ENCODE data around the gene ATP8A1. TPM values are rescaled to one million over a fixed set of nuclear protein-coding genes. Genes with fewer than 3 reads are reported as not detected.

The ATP8A1 gene
- total RNA-seq, 1 experiment from 2014 or later, result 6.8 TPM

GRCh38 chr4:42628740-42629139, 28.2 kb downstream of the ATP8A1 start:
- no peak for DNase-seq (ENCODE audit: extremely low read depth, low read depth)

GRCh38 chr4:42627885-42628646, 28.8 kb downstream of the ATP8A1 start:
- no peak for DNase-seq (ENCODE audit: extremely low read depth, low read depth)

DNA sequence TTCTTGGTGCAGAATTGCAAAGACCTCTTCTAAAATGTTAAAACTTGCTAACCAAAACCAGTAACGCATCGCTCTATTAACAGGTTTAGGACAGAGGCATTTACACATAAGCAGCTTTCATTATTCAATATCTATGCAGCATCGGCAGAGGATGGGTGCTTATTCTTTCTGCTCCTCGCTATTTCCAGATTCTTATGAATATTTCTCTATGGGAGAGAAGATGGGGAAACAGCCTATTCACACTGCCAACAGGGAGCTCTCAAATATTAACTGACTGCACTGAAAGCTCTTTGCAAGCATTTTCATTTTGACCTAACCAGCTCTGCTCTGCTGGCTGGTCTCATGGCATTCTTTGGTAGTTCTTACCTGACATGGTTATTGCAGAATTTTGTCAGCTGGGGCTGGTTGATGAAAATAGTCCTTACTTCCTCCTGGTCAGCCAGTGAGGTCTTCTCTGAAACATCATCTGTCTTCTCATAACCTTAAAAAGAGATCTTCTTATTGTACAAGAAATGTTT, 30.2 kb downstream of the ATP8A1 start:
- DNase-seq (ENCODE audit: extremely low read depth, low read depth), result no peak

DNA sequence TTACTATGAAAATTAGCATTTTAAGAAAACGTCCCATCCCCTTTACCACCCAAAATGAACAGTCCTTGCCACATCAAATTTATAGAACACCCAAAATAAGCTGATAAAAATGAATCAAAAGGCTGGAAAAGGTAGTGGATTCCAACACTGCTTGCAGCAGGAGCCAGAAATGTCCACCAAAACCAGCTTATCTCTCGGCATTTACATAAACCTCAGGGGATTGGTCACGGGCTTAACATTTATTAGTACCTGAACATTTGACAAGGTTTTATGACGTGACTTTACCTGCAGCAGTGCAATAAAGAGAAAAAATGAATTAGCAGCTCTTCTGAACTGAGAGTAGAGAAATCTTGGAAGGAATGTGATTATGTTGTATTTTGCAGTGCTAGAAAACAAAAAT, 31.6 kb downstream of the ATP8A1 start:
- no peak for DNase-seq (ENCODE audit: extremely low read depth, low read depth)

GRCh38 chr4:42624551-42624950, 32.4 kb downstream of the ATP8A1 start:
- no peak for DNase-seq (ENCODE audit: extremely low read depth, low read depth)

DNA sequence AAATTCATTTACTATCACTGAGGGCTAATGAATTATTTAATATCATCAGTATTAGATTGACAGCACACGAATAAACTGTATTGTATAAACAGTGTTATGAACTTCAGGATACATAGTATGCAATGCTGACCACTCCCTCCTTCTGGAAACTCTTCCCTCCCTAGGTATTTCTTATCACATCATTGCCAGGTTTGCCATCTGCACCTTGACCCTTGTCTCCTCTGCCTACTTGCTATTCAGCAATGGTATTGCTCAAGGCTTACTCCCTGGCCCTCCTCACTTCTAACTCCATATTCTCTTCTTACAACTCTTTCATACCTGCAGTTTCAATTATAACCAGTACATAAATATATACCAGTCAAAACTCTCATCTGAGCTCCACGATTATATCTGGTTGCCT, 38.9 kb downstream of the ATP8A1 start:
- DNase-seq (ENCODE audit: extremely low read depth, low read depth), result no peak

- no peak for DNase-seq (ENCODE audit: extremely low read depth, low read depth)
These were observed 39.9 kb downstream of the ATP8A1 start for GRCh38 chr4:42617030-42617429.

DNA sequence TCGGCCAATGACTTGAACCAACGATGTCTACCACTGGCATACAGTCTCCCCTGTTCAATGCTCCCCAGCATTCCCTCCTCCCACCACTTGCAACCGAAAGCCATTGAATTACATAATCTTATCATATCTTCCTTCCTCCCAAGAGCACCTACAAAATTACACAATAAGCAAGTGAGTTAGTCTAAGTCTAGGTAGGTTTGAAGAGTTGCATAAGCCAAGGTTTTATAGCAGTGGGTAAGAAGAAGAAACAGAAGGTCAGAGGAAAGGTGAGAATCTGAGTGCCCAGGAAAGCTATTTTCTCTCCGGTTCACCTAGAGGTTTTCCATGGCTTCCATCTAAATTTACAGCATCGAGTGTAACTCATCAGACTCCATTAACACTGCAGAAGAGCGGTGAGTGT, 40.3 kb downstream of the ATP8A1 start:
- DNase-seq (ENCODE audit: extremely low read depth, low read depth), result no peak

DNA sequence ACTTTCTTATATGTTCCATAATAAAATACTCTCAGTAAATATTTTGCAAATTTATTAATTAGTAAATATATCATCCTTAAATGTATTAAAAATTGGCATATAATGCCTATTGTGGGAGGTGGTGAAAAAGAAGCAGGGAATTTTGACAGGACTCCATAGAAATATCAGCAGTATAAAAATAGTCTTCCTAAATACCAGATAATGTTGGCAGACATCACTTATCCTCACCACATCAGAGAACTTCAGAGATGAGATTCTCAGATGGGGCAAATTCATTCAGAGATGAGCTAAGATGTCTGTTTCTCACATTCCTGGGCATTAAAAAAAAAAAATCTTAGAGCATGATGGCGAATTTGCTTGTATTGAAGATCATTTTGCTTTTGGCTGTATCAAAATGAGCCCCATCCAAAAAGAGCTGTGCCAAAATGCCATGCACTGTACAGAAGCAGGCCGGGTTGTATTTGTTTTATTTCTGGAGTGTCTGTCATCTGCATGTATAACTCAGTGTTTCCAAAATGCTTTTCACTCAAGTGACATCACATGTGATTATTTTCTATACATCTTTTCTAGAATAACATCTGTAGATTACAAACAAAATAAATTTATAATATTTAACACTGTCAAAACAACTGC, 41.7 kb downstream of the ATP8A1 start:
- DNase-seq (ENCODE audit: extremely low read depth, low read depth), result no peak

DNA sequence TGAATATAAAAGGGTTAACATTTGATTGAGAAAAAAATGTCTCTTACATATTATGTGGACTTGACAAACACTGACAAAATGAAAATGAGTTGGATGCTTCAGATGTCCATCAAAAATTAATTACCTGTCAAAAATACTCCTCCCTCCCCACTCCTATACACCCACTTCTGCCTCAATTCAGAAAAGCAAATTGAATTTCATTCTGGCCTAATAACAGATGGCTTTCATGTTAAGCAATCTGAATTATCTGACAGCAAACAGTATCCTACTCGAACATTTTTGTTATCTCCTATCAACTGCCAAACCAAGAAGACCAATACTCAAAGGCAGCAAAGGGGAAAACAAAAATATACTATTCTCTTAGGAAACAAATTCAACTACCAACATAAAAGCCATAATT, 44.0 kb downstream of the ATP8A1 start:
- DNase-seq (ENCODE audit: extremely low read depth, low read depth), result no peak

GRCh38 chr4:42610941-42611340, 46.0 kb downstream of the ATP8A1 start:
- DNase-seq (ENCODE audit: extremely low read depth, low read depth), result no peak

GRCh38 chr4:42609051-42609450, 47.9 kb downstream of the ATP8A1 start:
- DNase-seq (ENCODE audit: extremely low read depth, low read depth), result no peak

- DNase-seq (ENCODE audit: extremely low read depth, low read depth), result no peak
These were observed 48.4 kb downstream of the ATP8A1 start for GRCh38 chr4:42608551-42608950.

- no peak for DNase-seq (ENCODE audit: extremely low read depth, low read depth)
These were observed 49.7 kb downstream of the ATP8A1 start for GRCh38 chr4:42607011-42607726.

- no peak for DNase-seq (ENCODE audit: extremely low read depth, low read depth)
These were observed 51.6 kb downstream of the ATP8A1 start for GRCh38 chr4:42605264-42605663.

GRCh38 chr4:42603862-42604261, 53.0 kb downstream of the ATP8A1 start:
- DNase-seq (ENCODE audit: extremely low read depth, low read depth), result no peak

GRCh38 chr4:42600578-42600977, 56.3 kb downstream of the ATP8A1 start:
- no peak for DNase-seq (ENCODE audit: extremely low read depth, low read depth)

- DNase-seq (ENCODE audit: extremely low read depth, low read depth), result no peak
These were observed 60.0 kb downstream of the ATP8A1 start for GRCh38 chr4:42596918-42597317.

DNA sequence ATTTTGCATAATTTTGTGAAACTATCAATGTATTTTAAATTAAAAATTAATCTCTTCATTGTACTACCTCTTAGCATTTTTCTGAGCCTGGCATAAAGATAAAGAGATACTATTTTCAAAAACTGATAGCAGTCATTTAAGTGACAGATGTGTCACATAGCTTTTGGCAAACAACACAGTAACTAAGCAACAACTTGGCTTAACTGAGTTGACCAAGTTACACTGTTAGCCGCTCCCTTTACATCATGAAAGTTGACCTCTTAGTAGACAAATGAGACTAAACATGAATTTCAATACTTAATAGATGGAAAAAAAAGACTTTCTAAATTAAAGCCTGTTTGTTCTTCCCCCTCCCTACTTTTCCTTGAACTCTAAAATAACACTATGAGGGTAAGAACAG, 62.0 kb downstream of the ATP8A1 start:
- no peak for DNase-seq (ENCODE audit: extremely low read depth, low read depth)

DNA sequence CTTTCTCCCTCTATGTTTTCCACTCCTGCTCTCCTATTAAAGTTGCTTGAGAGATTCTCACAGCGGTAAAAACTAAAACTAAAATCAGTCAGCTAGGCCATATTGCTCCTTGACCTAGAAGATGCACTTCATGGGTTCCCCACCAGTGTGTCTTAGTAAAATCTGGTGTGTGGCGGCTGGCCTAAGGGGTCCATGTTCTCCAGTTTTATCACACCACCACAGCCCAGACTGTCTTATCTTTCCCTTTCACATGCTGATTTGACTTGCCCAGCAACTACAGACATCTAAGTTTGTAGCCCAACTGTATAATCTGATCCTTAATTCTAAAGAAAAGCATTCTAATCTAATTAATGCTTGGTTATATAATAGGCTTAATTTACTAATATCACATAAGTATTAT, 68.0 kb downstream of the ATP8A1 start:
- no peak for DNase-seq (ENCODE audit: extremely low read depth, low read depth)

- no peak for DNase-seq (ENCODE audit: extremely low read depth, low read depth)
These were observed 70.1 kb downstream of the ATP8A1 start for GRCh38 chr4:42586775-42587174.

DNA sequence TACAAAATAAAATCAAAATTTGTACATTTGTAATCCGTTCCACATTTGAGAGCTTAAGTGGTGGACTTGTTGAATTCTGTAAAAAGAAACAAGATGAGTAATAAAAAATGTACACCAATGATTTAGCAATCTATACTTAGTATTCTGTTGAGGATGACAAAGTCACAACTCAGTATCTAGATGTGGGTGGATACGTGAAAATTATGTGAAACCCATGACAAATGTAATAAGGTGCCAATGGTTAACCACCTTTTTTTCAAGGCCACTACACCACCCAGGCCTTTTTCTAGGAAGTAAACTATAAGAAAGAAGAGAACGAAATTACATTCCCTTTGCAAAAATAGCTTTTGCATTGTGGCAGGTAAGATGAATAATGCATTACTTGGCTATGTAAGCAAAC, 77.0 kb downstream of the ATP8A1 start:
- no peak for DNase-seq (ENCODE audit: extremely low read depth, low read depth)

All from NCI-H460 (cell line).